DMS53 (cell line): ENCODE results near the gene ATP2B1.
"Not testable (repeated sequence)": the region's sequence is repeated elsewhere in the genome, so short reads cannot be mapped to it uniquely, and the experiment has no call there.

ENCODE experiments used
- DNase-seq: peaks from one replicate; lab custom pipeline; 2025; lab: John Stamatoyannopoulos, UW

ATP2B1 gene

DNA sequence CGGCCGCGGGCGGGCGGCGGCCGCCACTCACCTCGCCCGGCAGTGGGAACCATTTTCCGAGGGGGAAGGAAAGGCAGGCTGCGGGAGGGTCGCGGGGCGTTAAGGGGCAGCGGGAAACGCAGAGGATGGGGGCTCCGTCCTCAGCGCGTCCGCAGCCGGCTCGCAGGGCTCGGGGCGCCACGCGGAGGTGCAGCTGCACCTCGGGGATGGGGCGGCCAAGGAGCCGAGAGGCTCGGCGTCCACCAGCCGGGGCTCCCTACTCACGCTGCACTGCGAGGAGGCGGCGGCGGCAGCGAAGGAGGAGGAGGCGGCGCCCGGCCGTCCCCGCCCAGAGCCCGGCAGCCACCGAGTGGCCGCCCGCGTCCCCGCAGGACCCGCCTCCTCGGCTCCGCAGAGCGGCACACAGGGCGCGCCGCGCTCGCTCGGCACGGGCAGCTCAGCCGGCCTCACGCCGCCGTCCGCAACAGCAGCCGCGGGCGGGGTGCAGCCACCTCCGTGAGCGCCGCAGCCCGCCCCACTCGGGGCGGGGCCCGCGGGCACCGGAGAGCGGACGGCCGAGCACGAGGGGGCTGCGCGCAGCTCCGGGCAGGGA is at the start of gene ATP2B1:
Gene ATP2B1, minus strand, starts transcription at position 274 of the 592 bp plus-strand sequence. CDS start 52,952 bp downstream, outside the sequence.
- peak; percentile 98 for DNase-seq

DNA sequence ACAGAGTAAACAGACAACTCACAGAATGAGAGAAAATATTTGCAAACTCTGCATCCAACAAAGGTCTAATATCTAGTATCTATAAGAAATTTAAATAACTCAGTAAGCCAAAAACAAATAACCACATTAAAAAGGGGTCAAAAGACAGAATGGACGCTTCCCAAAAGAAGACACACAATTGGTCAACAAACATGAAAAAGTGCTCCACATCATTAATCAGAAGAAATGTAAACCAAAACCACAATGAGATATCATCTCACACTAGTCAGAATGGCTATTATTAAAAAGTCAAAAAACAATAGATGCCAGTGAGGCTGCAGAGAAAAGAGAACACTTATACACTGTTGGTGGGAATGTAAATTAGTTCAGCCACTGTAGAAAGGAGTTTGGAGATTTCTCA is 49.3 kb upstream of the ATP2B1 start:
- DNase-seq, result not testable (repeated sequence)

DNA sequence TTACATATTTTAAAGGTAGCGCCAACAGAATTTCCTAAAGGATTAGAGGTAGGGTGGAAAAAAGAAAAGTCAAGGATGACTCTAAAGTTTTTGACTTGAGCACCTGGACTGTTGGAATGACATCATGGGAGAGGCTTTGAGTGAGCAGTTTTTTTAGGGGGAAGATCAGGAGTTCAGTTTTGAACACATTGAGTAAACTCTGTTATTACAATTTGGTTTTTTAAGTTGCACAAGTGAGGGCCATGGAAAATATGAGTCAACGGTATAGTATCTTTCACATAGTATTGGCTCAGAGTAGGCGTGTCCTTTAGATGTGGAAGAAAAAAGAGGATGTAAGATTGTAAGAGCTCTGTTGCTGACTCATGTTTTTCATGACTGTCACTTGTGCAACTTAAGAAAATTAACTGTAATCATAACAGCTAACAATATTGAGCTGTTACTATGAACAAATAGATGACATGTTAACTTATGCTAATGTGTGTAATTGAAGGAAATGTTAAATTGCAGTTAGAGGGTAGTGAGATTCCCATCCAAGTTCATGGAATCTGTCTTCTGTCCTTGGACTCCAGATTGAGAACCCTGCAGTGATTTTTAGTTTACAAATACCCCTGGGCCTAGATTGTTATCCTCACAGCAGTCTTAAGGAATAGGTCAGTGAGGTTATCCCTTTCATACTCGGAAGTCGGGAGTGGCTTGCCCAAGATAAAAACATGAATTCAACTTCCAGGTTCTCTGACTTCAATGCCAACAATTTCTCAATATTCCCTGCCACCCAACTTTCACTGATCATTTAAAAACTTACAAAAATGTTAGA is 48.2 kb upstream of the ATP2B1 start:
- peak; percentile 37 for DNase-seq

DNA sequence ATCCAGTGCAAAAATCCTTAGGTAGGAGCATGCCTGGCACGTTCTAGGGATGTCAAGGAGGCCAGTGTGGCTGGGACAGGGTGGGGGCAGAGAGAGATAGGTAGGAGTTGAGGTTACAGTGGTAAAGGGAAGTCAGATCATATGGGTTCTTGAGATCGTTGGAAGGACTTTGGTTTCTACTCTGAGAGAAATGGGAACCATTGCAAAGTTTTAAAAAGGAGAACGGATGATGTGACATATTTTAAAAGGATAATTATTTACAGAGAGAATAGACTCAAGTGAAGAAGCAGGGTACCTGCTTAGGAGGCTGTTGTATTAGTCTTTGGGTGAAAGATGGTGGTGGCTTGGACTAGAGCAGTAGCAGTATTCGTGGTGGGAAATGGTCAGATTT is 47.6 kb upstream of the ATP2B1 start:
- no peak for DNase-seq

DNA sequence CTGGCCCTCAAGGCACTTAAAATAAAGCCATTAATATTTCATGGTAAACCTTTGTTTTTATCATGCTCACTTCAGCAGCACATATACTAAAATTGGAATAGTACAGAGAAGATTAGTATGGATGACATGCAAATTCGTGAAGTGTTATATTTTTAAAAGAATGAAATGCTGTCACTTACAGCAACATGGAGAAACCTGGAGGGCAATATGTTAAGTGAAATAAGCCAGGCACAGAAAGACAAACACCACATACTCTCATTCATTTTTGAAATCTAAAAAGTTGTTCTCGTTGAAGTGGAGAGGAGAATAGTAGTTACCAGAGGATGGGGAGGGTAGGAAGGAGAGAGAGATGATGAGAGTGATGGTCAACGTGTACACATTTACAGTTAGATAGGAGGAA is 45.4 kb upstream of the ATP2B1 start:
- no peak for DNase-seq

DNA sequence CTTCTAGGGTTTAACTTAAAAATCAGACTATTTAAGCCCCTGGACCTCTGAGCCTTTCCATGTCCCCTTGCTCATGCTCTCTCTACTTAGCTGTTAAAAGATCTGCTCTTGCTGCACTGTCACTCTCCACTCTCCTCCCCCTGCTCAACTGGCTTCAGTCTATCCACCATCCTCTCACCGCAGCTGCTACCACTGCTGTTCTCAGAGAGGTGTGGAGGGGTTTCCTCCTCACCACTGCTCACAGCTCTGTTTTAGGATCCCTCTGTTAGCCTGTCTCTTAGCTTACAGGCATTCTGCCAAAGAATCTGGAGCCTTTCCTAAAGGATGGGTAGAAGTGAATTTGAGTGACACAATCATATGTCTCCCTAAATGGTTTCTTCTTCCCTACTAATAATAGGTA is 43.7 kb upstream of the ATP2B1 start:
- DNase-seq, result no peak

DNA sequence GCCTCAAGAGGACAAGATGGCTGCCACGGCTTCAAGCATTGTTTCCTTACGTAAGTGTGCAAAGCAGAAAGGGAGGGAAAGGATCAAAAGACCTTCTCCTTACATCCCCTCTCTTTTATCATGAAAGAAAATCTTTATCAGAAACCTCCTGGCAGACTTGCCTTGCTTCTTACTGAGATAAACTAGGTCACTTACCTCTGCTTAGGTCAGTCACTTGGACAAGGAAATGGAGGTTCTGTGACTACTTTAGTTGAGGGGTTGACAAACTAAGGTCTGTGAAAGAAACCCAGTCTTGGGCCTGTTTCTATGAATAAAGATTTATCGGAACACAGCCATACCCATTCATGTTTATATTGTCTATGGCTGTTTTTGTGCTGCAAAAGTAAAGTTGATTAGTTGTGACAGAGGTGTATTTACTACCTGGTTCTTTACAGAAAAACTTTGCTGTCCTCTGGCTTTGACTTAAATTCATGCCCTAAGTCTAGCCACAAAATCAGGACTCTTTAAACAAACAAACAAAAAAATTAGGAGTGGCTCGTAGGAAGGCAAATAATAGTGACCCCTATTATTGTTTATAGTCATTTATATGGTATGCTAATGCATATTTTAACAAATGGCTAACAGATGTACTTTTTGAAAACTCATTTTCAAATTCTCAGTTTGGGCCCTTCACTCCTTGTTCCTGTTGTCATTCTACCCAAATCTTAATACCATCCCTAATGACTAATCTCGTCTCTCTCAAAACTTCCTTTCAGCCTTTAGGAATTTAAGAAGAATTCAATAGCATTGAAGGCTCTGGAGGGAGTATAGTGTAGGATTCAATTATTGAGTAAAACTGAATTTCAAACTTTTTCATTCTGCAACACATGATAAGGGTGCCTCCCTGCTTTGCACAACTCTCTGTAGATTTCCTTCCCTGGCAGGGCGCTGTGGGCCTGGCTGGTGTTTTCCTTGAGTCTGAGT is 42.0 kb upstream of the ATP2B1 start:
- DNase-seq, result no peak

DNA sequence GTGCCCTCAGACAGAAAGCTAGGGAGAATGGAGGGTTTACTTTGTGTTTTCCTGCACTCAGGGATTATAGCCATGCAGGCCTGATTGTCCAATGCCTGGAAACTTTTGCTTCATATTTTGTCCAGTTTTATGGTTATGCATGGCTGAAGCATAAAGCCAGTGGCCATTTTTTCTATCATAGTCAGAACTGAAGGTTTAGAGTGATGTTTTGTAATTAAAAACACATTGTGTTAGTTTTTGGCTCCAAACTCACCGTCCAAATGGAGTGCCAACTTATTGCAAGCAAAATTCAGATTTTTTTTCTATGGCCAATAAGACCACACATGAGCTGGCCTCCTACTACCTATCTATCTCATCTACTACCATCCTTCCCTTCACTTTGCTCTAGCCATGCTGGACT is 40.2 kb upstream of the ATP2B1 start:
- no peak for DNase-seq

DNA sequence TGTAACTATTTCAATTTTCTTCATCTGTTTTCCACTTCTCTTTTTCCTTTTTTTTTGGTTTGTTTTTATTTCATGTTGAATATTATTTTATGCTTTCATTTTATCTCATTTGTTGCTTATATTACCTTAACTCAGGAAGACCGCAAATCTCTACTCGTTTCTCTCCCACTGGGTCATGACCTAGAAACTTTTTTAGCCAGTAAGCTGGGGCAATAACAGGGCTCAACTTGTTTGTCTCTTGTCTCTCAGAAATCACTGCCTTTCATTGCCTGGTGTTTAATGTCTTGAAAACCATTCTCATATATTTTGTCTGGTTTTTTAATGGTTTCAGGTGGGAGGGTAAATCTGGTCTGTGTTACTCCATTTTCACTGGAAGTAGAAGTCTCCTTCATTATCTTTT is 36.6 kb upstream of the ATP2B1 start:
- DNase-seq, result no peak

DNA sequence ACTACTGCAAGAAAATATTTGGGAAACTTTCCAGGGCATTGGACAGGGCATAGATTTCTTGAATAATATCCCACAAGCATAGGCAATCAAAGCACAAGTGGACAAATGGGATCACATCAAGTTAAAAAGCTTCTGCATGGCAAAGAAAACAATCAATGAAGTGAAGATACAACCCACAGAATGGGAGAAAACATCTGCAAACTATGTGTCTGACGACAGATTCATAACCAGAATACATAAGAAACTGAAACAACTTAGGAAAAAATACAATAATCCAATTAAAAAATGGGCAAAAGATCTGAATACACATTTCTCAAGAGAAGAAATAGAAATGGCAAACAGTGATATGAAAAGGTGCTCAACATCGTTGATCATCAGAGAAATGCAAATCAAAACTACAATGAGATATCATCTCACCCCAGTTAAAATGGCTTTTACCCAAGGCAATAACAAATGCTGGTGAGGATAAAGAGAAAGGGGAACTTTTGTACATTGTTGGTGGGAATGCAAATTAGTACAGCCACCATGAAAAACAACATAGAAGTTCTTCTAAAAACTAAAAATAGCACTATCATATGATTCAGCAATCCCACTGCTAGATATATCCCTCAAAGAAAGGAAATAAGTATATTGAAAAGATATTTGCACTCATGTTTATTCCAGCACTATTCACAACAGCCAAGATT is 33.8 kb upstream of the ATP2B1 start:
- no peak for DNase-seq

DNA sequence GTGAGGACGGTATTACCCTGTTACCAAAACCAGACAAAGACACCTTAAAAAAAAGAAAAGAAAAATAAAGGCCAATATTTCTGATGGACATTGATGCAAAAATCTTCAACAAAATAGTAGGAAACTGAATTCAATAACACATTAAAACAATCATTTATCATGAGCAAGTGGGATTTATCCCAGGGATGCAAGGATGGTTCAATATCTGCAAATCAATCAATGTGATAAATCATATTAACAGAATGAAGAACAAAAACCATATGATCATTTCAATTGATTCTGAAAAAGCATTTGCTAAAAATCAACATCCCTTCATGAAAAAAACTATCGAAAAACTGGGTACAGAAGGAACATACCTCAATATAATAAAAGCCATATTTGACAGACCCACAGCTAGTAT is 32.3 kb upstream of the ATP2B1 start:
- no peak for DNase-seq

DNA sequence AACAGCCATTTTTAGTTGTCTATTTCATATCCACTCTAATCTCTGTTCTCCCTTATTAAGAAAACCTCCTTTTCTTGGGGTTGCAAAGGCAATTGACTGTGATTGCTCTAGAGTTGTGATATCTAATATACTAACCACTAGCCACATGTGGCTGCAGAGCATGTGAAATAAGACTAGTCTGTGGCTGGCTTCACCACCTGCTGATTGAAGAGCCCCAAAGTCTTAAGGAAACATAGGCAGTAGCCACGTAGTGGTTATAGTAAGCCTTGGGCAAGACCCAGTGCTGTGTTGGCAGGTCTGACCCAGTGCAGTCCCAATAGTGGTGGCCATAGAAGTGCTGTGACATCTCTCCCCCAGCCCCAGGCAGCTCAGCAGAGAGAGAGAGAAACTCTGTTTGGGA is 28.4 kb upstream of the ATP2B1 start:
- no peak for DNase-seq

DNA sequence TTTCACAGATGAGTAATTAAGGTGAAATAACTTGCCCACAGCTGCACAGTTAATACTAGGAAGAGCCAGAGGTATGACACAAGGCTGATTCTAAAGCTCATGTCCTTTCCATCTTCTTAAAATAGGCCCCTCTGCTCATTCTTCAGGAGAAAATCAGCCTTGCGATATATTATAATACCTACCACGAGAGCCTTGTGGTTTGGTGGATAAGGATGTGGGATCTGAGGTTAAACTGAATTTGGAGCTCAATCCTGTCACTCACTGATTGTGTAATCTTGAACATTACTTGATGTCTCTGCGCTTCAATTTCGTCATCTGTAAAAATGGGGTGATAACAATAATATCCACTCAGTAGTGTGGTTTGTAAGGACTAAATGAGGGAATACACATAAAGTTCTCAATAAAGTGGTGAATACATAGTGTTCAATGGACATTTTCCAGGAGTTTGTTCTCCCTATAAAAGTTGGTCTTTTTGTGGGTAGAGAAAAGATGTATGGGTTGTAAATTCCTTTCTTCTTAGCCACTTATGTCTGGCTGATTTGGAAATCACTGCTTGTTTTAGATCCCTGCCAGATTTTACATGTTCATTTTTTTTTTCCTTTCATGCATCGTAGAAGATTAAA is 25.1 kb upstream of the ATP2B1 start:
- DNase-seq, result no peak

DNA sequence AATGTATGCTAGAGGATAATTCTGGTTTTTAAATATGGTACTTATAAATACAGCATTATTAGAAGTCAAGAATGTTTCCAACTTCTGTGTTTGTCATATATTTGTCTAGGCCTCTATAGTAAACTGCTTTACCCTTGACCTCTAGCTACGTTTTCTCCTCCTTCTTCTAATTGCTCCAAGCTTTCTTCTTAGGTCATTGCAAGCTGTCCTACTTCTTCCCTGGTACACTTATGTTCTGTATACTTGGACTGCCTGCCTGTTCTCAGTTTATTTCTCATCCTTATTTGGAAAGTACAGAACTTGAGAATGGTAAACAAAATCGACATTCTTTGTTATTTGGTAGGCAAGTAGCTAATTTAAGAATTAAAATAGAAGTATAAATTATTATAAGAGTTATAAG is 23.9 kb upstream of the ATP2B1 start:
- no peak for DNase-seq

DNA sequence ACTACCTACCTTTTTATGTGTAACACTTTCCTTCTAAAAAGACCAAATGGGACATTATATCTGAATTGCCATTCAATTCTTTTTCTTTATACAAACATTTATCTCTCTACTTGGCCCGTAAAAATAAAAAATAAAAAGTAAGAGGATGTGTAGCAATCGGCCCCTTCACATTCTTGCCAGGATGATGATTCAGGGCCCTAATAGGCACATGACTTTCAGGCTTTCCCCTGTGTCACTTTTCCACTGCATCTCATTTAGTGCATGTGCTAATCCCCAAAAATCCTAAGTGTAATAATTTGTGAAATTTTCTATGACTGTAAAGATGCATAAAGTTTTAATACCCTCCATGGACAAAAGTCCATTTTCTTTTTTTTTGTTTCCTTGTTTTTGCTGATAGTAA is 23.0 kb upstream of the ATP2B1 start:
- no peak for DNase-seq

DNA sequence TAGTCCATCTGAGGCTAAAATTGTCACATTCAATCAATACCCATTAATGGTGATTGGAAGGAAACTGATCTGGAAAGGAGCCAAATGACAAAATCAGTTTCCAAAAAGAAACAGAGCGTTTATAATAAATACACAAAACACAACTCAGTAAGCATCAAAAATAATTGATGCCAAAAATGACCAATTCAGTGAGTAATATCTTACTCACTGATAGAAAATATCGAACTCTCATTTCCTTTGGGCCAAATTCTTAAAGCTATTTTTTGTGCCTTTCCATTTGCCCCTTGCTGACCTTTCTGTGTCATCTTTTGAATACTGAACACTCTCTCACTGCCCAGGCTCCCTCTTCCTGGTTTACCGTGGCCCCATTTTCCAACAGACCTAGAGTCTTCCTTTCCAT is 22.5 kb upstream of the ATP2B1 start:
- no peak for DNase-seq

DNA sequence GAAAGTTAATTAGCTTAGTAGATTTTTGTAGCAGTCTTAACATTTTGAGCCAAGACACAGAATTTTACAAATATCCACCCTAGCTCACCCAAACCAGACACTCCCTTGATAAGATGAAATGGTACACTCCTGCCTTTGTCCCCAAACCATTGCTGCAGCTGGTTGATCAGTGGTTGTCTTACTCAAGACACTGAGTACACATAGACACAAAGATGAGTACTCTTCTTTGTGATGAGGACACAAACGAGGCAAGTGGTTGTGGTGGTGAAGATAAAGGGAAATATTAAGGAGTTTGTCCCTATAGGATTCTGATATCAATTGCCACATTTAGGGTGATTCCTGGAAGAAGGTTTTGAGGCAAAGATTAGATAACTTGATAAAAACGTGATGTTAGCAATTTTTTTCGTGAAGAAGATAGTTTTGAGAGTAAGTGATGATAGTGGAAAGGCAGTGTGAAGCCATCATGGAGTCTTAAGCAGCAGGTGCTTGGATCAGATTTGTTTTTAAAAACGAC is 21.4 kb upstream of the ATP2B1 start:
- peak; percentile 42 for DNase-seq

DNA sequence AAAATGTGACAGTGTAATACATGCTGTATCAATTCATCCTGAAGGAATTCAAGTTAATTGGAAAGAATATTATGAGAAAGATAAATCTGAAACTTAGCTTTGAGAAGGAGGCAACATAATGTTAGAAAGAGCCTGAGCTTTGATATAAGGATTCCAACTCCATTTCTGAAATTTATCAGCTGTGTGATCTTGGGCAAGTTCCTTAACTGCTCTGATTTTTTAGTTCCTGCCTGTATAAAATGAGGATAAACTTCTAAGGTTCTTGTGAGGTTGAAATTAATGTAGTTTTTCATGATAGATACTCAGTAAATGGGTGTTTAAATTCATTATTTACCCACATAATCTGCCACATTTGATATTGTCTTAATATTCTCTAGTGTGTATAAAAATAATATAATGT is 14.6 kb upstream of the ATP2B1 start:
- DNase-seq, result no peak

DNA sequence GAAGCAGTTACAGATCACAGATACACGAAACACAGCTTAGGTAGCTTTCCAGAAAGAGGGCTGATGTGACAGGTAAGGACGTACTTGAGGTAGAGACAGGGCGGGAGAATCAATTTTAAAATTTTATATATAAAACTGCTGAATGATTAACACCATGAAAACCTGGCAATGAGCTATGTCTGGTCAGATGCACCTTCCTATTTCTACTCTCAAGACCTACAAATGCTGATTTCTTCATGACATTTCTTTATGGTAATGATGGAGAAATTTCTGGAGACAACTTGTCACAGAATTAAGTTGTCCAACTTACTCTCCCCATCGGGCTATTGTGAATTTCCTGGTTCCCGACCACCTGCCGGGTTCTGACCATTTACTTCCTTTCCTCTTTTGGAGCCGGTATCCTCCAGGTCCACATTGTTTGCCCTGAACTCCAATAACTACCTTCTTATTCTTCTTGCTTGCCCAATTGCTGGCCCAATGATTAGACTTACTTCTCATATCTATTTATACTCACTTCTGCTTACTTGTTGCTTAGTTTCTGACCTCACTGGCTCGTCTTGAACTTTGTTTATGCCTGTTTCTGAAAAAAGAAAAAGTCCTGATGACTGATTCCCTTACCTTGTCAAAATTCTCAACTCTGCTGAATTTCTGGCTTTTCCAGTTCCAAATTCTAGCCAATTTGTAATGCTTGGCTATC is 12.8 kb upstream of the ATP2B1 start:
- DNase-seq, result no peak

DNA sequence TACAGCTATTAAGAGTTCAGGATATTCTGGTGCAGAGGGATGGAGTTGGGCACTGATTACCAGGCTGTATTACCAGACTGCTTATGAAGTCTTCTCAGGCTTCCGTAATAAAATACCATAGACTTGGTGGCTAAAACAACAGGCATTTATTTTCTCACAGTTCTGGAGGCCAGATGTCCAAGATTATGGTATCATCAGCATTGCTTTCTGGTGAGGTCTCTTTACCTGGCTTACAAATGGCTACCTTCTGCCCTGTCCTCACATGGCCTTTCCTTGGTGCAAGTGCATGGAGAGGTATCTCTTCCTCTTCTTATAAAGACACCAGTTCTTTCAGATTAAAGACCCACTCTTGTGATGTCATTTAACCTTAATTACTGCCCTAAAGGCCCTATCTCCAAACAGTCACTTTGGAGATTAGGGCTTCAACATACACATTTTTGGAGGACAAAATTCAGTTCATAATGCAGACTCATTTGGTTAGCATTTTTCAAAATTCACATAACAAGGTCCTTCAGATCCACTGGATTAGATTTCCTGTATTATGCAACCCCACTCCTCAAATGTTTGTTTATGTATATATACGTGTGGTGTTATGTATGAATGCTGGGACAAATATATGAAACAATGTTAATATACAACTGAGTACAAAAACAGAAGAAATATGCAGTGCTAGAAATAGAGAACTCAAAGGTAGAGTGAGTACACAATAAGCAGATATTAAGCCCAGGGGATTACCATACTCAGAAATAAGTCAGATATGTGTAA is 9.3 kb upstream of the ATP2B1 start:
- no peak for DNase-seq
